Mucosa of descending colon (tissue), 3 donors: Measurements from ENCODE around the gene LRP1-AS. TPM values are rescaled to one million over a fixed set of nuclear protein-coding genes. Genes with fewer than 3 reads are reported as not detected.

Experiments used
- ATAC-seq: fragments of 200-7000 bp; cut with Tn5 transposase; one replicate; pipeline ENCODE4 v1.9.1; 2020; ENCODE audit warnings: mild to moderate bottlenecking, moderate library complexity
- DNase-seq, 3 donors: peaks; one replicate each; pipeline ENCODE4 v3.0.0-alpha.2; 2020
- H3K36me3 ChIP-seq: fragments of 200-600 bp; one replicate; pipeline ENCODE4 v1.8.0; 2021; ENCODE audit warnings: low read depth, mild to moderate bottlenecking
- H3K4me1 ChIP-seq: fragments of 200-600 bp; one replicate; pipeline ENCODE4 v1.8.0; 2021; ENCODE audit warnings: low read depth, mild to moderate bottlenecking
- H3K4me3 ChIP-seq: fragments of 200-600 bp; one replicate; pipeline ENCODE4 v1.8.0; 2021; ENCODE audit warnings: mild to moderate bottlenecking
- H3K9me3 ChIP-seq: fragments of 200-600 bp; one replicate; pipeline ENCODE4 v1.8.0; 2021; ENCODE audit warnings: mild to moderate bottlenecking
- CTCF ChIP-seq: fragments of 200-600 bp; IDR thresholded peaks from one replicate; pipeline ENCODE4 v1.8.0; 2022; ENCODE audit warnings: antibody characterized with exemption, mild to moderate bottlenecking
- intact Hi-C, 2 donors: fragments of 100-400 bp; cut with DNase I in 1 of 2; cut with micrococcal nuclease in 1 of 2; formaldehyde crosslinking; loops; one replicate each; pipeline versions ENCODE4 v1.11.0 to v1.11.1; 2022; cut with DNase I, micrococcal nuclease
- total RNA-seq, 3 donors: library from RNA; stranded (reverse); fragmentation: NEBNext Ultra II Directional in 2 of 3; extraction: Animal tissue kit (Norgen Biotek cat#: 25700) in 2 of 3; gene quantifications; one replicate each; pipeline versions ENCODE4 v1.2.1 to v1.2.4, GENCODE V29; 2021 to 2023
- donor health status: DM: no; HTN: no; CAD: no; lungs with moderate emphysema.
- donor health status: DM: no; HTN: no; CAD: no.
- donor health status: DM: no; HTN: yes; CAD: no.

Gene LRP1-AS
- total RNA-seq, 3 donors from 2014 or later, result not detected

GRCh38 chr12:57150400-57151000, 3.1 kb upstream of the LRP1-AS start:
- H3K9me3 ChIP-seq, result no peaks in the 10 kb centered on the region
- H3K4me1 ChIP-seq, result peaks cover 49% of the 10 kb centered on the region
- DNase-seq (no peak), ATAC-seq (no peak)
- no peak for TF ChIP-seq CTCF
- H3K4me3 ChIP-seq, result no peak overlapping the region
- intact Hi-C loops, result no loop called here
- H3K36me3 ChIP-seq, result no peaks in the 10 kb centered on the region

DNA sequence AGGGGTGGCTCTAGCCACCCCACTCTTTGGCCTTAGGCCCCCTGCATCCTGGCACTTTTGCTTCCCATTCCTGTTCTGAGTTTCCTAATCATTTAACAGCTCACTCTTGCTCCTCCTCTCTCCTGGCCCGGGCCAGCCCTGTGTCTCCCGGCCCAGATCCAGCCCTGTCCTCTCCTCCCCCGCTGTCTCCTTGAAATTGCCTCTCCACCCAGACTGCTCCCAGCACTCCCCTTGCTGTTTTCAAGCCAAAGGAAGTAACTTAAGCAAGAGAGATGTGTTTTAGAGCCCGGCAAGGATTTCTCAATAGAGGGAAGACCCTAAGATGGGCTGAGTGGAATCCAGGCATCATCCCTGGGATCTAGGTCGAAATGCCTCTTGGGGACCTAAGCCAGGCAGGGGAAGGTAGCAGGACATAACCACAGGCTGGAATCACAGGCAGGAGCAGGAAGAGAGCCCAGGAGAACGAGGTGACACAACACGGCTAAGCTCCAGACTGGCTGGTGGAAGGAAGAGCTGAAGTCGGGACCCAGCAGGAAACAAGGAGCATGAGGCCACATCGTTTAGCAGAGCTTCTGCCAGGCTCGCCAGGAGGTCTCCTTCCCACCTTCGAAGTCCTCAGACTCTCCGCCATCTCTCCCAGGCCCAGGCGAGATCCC, 2.0 kb upstream of the LRP1-AS start:
- no peak for TF ChIP-seq CTCF
- intact Hi-C loops, result no loop called here
- Histone ChIP-seq H3K36me3 (no peaks in the 10 kb centered on the region), H3K4me3 (no peak overlapping the region), H3K4me1 (peaks cover 49% of the 10 kb centered on the region), H3K9me3 (no peaks in the 10 kb centered on the region)
- DNase-seq, result peak; percentile 67 to 81 (median 75)
- peak; percentile 76 for ATAC-seq

- intact Hi-C loops, result no loop called here
- Histone ChIP-seq H3K9me3 (no peaks in the 10 kb centered on the region), H3K4me1 (peaks cover 49% of the 10 kb centered on the region), H3K36me3 (no peaks in the 10 kb centered on the region), H3K4me3 (no peak overlapping the region)
- DNase-seq (peak; percentile 71 to 82 (median 72)), ATAC-seq (peak; percentile 52)
- TF ChIP-seq CTCF, result no peak
These were observed 1.2 kb upstream of the LRP1-AS start for GRCh38 chr12:57148469-57149244.

DNA sequence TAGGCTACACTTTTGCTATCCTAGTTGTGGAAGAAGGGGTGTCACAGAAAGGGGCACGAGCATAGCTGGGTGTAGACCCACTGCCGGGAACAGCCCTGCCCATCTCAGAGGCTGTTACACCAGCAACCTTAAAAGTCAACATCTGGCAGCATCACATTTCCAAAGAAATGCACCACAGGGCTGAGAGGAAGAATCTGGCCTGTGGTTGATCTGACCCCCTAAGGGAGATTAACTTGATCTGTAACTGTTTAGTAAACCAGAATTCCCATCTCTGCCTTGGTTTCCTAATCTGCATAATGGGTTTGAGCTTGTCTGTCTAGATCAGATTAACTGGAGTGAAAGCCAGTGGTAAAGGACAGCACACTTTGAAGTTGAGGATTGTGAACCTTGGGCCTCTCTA, 1.3 kb downstream of the LRP1-AS start:
- Histone ChIP-seq H3K4me3 (no peak overlapping the region), H3K4me1 (peaks cover 46% of the 10 kb centered on the region), H3K36me3 (no peaks in the 10 kb centered on the region), H3K9me3 (no peaks in the 10 kb centered on the region)
- ATAC-seq (no peak), DNase-seq (no peak)
- intact Hi-C loops, result no loop called here
- no peak for TF ChIP-seq CTCF

- Histone ChIP-seq H3K4me3 (no peak overlapping the region), H3K4me1 (peaks cover 46% of the 10 kb centered on the region), H3K9me3 (no peaks in the 10 kb centered on the region), H3K36me3 (no peaks in the 10 kb centered on the region)
- ATAC-seq (no peak), DNase-seq (no peak)
- intact Hi-C loops, result no loop called here
- TF ChIP-seq CTCF, result no peak
These were observed 1.9 kb downstream of the LRP1-AS start for GRCh38 chr12:57145460-57146059.
